ENCODE measurements around the gene CREB3L2. TPM values are rescaled to one million over a fixed set of nuclear protein-coding genes. Genes with fewer than 3 reads are reported as not detected.

Gene CREB3L2
- total and polyA plus RNA-seq, 2 donors: 20.7 to 31.5 TPM

DNA sequence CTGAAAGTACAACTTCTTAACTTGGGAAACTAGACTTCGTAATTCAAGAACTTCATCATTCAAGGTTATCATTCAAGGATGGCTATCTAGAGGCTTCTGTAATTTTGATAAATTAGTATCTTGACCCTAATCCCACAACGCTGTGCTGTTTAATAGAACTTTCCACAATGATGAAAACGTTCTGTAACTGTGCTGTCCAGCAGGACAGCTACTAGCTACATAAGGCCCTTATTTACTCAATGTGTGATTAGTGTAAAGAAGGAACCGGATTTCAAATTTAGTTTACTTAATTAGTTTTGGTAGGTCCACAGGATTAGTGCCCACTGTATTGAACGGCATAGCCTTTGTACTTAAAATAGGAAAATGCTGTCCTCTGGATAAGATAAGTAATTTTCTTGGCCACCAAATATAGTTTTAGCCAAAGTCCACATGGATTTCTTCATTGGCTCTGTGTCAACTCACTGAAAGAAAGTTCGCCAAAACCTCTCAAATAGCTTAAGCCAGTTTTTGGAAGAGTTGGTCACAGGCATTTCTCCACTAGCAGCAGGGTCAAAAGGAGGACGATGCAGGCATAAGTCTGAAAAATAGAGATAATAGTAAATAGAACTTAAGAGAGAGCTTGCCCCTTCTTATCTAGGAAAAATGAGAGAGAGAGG, 172.4 kb downstream of the CREB3L2 start:
- Histone ChIP-seq H3K4me3 (ENCODE audit: low read depth, low read length) (no peak overlapping the region), H3K27ac (ENCODE audit: low read depth) (no peak overlapping the region)

DNA sequence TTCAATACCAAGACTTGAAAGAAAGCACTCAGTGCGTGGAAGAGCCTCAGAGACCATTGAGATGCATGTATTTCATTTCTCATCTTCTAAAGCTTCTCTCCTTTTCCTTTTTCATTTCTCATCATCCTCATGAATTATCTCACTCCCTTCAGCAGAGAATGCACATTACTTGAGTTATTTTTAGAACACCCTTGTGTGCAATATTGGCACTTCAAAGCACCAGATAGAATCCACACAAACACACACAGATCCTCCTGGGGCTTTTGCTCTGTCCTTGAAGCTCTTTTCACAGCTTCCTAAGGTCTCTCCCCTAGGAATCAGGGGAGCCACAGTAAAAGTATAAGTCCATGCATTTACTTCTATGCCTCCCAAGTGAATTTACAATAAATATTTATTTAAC, 173.4 kb downstream of the CREB3L2 start:
- WGBS: 89% methylated on average over 1 of the region's 1 CpG
- DNase-seq (ENCODE audit: extremely low spot score): no peak

More for the DNA sequence above, 172.4 kb downstream of the CREB3L2 start:
- no peaks in the 10 kb centered on the region for H3K36me3 ChIP-seq (ENCODE audit: insufficient read depth)
- 36% methylated on average over 7 of the region's 7 CpGs for WGBS
- no peak for DNase-seq (ENCODE audit: extremely low spot score)
- no peaks in the 10 kb centered on the region for H3K4me1 ChIP-seq (ENCODE audit: insufficient read depth)

DNA sequence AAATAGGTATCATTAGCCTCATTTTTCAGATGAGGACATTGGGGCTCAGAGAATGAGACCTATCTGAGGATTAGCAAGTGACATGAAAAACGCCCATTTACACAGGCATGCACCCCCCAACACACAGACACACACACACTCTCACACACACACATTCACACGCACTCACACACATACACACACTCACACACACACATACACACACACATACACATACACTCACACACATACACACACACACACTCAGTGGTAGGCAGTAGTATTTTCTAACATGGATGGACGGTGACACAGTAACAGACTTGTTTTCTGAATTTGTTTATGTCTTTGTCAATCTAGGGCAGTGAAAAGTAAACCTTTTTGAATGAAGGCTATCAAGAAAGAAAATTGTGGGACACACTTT, 176.4 kb downstream of the CREB3L2 start:
- WGBS: 91% methylated on average over 3 of the region's 3 CpGs

More for the DNA sequence above, 173.4 kb downstream of the CREB3L2 start:
- Histone ChIP-seq H3K4me3 (ENCODE audit: low read depth, low read length) (no peak overlapping the region), H3K36me3 (ENCODE audit: insufficient read depth) (no peaks in the 10 kb centered on the region), H3K4me1 (ENCODE audit: insufficient read depth) (no peaks in the 10 kb centered on the region), H3K27ac (ENCODE audit: low read depth) (no peak overlapping the region)

More for the DNA sequence above, 176.4 kb downstream of the CREB3L2 start:
- Histone ChIP-seq H3K27ac (ENCODE audit: low read depth) (no peak overlapping the region), H3K4me3 (ENCODE audit: low read depth, low read length) (no peak overlapping the region), H3K4me1 (ENCODE audit: insufficient read depth) (no peaks in the 10 kb centered on the region), H3K36me3 (ENCODE audit: insufficient read depth) (no peaks in the 10 kb centered on the region)
- no peak for DNase-seq (ENCODE audit: extremely low spot score)

Other genes with a start within 250 kb of the CREB3L2 start
- 13.3 TPM for gene DGKI, start 155.1 kb downstream of the CREB3L2 start, total RNA-seq
- 1.8 TPM for gene DGKI, start 155.1 kb downstream of the CREB3L2 start, polyA plus RNA-seq
- not detected for gene AKR1D1, start 74.4 kb upstream of the CREB3L2 start, total RNA-seq
- not detected for gene AKR1D1, start 74.4 kb upstream of the CREB3L2 start, polyA plus RNA-seq

Data from urinary bladder (tissue), 4 donors.